Naive B cell (primary cell): ENCODE data around the gene PWP2. TPM values are rescaled to one million over a fixed set of nuclear protein-coding genes. Genes with fewer than 3 reads are reported as not detected.
"Not testable (repeated sequence)": the region's sequence is repeated elsewhere in the genome, so short reads cannot be mapped to it uniquely, and the experiment has no call there.

Experiments used
- ATAC-seq, 2 donors: fragments of 150-1000 bp; cut with Tn5 transposase; 2 replicates each; pipeline ENCODE4 v1.10.0; 2021; ENCODE audit warnings: low read depth in 2 of 2, mild to moderate bottlenecking in 2 of 2, moderate library complexity in 2 of 2
- DNase-seq: peaks from one replicate; pipeline ENCODE4 v3.0.0; 2022
- H3K27ac Mint-ChIP-seq, 6 donors: one replicate each; pipeline ENCODE4 v1.8.0; 2020 to 2022; ENCODE audit warnings: mild to moderate bottlenecking in 6 of 6, mixed read lengths in 6 of 6, moderate library complexity in 5 of 6, inconsistent platforms in 2 of 6
- H3K27me3 Mint-ChIP-seq, 3 donors: one replicate each; pipeline ENCODE4 v1.8.0; 2021 to 2022; ENCODE audit warnings: mixed read lengths in 3 of 3, mild to moderate bottlenecking in 1 of 3
- H3K36me3 Mint-ChIP-seq, 2 donors: one replicate each; pipeline ENCODE4 v1.8.0; 2020 to 2022; ENCODE audit warnings: mixed read lengths in 2 of 2, inconsistent platforms in 1 of 2, mild to moderate bottlenecking in 1 of 2
- H3K4me1 Mint-ChIP-seq, 3 donors: one replicate each; pipeline ENCODE4 v1.8.0; 2020 to 2022; ENCODE audit warnings: mixed read lengths in 3 of 3, inconsistent platforms in 1 of 3, mild to moderate bottlenecking in 1 of 3, moderate library complexity in 1 of 3
- H3K4me3 Mint-ChIP-seq, 8 donors: one replicate each; pipeline ENCODE4 v1.8.0; 2020 to 2022; ENCODE audit warnings: mild to moderate bottlenecking in 8 of 8, mixed read lengths in 8 of 8, moderate library complexity in 8 of 8, inconsistent platforms in 2 of 8
- H3K9me3 Mint-ChIP-seq, 7 donors: one replicate each; pipeline ENCODE4 v1.8.0; 2020 to 2022; ENCODE audit warnings: mixed read lengths in 7 of 7, mild to moderate bottlenecking in 5 of 7, inconsistent platforms in 2 of 7, moderate library complexity in 1 of 7
- polyA plus RNA-seq, 6 donors: library from polyadenylated mRNA; unstranded; fragments of 300-500 nt; fragmentation: Illumina TruSeq; gene quantifications; one replicate each; pipeline ENCODE4 v1.2.3, GENCODE V29; 2021; ENCODE audit warnings: low read depth in 6 of 6

Gene PWP2
- polyA plus RNA-seq = 10 to 100 TPM in 1 of 6 donors, 1 to 10 TPM in 5; 1.3 to 10.7 (median 4.3) TPM

- H3K36me3 Mint-ChIP-seq, H3K27me3 Mint-ChIP-seq, H3K9me3 Mint-ChIP-seq, H3K4me1 Mint-ChIP-seq: not testable (repeated sequence)
- Mint-ChIP-seq H3K4me3 (peak within 1 kb of the TSS in 5 of 8 donors; percentile 37 to 85 (median 53)), H3K27ac (peak within 1 kb of the TSS in 1 of 6 donors; percentile 72)
- DNase-seq (peak; percentile 60), ATAC-seq (peak; percentile 96)
Observed at GRCh38 chr21:44107026-44107501, at the start of gene PWP2. Gene PWP2, plus strand, starts transcription at chr21:44107399. Its CDS starts 18 bp downstream, at chr21:44107417.

DNA sequence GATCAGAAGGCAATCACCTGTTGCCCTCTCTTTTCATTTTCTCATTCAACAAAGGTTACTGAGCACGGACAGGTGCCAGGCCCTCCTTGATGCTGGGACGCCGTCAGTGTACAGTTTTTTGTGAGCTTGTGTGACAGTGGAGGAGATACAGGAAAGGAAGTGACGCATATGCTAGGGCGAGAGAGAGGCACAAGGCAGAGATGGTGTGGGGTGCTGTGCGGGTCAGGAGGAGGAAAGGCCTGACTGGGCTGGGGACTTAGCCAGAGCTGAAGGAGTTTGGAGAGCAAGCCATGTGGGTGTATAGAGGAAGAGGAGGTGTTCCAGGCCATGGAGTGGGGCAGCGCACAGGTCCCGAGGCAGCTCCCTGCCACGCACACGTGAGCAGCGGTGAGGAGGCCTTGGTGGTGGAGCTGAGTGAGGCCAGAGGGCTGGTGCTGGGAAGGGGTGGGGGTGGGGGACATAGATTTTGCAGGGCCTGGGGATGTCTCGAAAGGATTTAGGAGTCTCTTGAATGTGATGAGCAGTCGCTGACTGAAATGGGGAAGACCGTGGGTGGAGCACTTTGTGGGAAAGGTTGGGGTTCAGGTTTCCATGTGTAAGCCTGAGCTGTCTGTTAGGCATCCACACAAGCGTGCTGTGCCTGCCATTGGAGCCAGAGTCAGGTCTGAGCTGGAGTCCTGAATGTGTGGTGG, 49.1 kb upstream of the PWP2 start:
- H3K36me3 Mint-ChIP-seq = peaks cover 13 to 21% of the 10 kb centered on the region in 2 donors
- DNase-seq (no peak), ATAC-seq (no peak)
- peak overlapping the region in 1 of 8 donors; percentile 45 for H3K4me3 Mint-ChIP-seq
- H3K27ac Mint-ChIP-seq = peak overlapping the region in 3 of 6 donors; percentile 21 to 44 (median 40)
- no peaks in the 10 kb centered on the region for H3K27me3 Mint-ChIP-seq
- no peaks in the 10 kb centered on the region for H3K9me3 Mint-ChIP-seq
- peaks cover 2 to 6% (median 4%) of the 10 kb centered on the region in 3 donors for H3K4me1 Mint-ChIP-seq

DNA sequence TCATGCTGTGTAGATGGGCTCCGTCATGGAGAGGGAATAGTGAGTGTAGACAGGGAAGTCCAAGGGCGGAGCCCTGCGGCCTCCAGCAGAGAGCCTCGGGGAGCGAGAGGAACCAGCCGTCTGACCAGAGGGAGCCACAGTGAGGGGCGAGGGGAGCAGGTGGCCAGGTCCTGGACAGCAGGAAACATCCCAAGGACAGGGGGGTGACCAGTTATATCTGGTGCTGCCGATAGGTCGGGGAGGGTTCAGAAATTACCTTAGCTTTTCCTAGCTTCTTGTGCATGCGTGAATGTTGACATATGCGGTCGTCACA, 48.6 kb upstream of the PWP2 start:
- peaks cover 2 to 6% (median 4%) of the 10 kb centered on the region in 3 donors for H3K4me1 Mint-ChIP-seq
- DNase-seq = no peak
- no peaks in the 10 kb centered on the region for H3K27me3 Mint-ChIP-seq
- no peak for ATAC-seq
- no peaks in the 10 kb centered on the region for H3K9me3 Mint-ChIP-seq
- peak overlapping the region in 2 of 6 donors; percentile 21 to 44 for H3K27ac Mint-ChIP-seq
- peak overlapping the region in 1 of 8 donors; percentile 45 for H3K4me3 Mint-ChIP-seq
- peaks cover 13 to 22% of the 10 kb centered on the region in 2 donors for H3K36me3 Mint-ChIP-seq

- no peak for ATAC-seq
- H3K36me3 Mint-ChIP-seq = peaks cover 13 to 26% of the 10 kb centered on the region in 2 donors
- H3K4me1 Mint-ChIP-seq = peaks cover 2 to 6% (median 4%) of the 10 kb centered on the region in 3 donors
- DNase-seq = no peak
- H3K9me3 Mint-ChIP-seq = no peaks in the 10 kb centered on the region
- no peak overlapping the region for H3K4me3 Mint-ChIP-seq
- H3K27me3 Mint-ChIP-seq = no peaks in the 10 kb centered on the region
- H3K27ac Mint-ChIP-seq = peak overlapping the region in 1 of 6 donors; percentile 69
Observed at GRCh38 chr21:44058981-44059380, 48.2 kb upstream of the PWP2 start.

GRCh38 chr21:44059710-44060109, 47.5 kb upstream of the PWP2 start:
- peaks cover 13 to 29% of the 10 kb centered on the region in 2 donors for H3K36me3 Mint-ChIP-seq
- H3K4me3 Mint-ChIP-seq = no peak overlapping the region
- DNase-seq (no peak), ATAC-seq (no peak)
- H3K27ac Mint-ChIP-seq = no peak overlapping the region
- no peaks in the 10 kb centered on the region for H3K9me3 Mint-ChIP-seq
- no peaks in the 10 kb centered on the region for H3K27me3 Mint-ChIP-seq
- peaks cover 1 to 3% (median 2%) of the 10 kb centered on the region in 3 donors for H3K4me1 Mint-ChIP-seq

DNA sequence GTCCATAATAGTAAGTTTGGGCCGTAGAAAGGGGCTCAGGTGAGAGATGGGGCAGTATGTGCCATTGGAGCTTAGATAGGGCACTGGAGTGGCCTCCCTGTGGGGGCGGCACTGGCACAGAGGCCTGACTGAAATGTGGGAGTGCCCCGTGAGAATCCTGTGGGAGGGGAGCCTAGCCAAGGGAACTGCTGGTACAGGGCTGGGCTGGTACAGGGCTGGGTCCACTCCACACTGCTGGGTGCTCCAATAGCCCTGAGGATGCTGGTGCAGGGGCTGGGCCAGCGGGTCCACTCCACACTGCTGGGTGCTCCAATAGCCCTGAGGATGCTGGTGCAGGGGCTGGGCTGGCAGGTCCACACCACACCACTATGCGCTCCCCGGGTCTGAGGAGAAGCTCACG, 44.8 kb upstream of the PWP2 start:
- Mint-ChIP-seq H3K27me3 (no peaks in the 10 kb centered on the region), H3K36me3 (peaks cover 20 to 25% of the 10 kb centered on the region in 2 donors)

DNA sequence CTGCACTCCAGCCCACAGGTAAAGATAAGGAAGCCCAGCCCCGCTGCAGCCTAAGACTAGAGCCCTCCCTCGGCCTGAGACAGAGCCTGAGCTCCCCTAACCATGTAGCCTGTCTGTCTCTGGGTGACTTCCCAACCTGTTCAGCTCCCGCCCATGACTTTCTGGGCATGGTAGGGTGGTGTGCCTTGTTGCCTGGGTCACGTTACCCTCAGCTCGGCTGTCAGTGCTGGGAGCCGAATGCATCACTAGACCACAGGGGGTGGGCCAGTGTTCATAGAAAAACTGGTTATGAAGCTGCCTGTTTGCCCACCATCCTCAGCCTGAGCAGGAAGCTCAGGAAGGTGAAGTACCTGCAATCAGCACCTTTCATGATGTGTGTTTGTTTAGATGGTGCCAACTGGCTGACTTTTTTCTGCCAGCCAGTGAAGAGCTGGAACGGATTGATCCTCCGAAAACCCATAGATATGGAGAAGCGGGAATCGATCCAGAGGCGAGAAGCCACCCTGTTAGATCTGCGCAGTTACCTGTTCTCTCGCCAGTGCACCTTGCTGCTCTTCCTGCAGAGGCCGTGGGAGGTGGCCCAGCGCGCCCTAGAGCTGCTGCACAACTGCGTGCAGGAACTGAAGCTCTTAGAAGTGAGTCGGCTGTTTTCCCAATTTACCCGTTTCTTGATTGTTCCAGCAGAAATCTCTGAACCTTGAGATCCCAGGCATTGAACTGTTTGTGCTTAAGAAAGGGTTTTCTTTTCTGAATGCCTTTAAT, 43.9 kb upstream of the PWP2 start:
- H3K27me3 Mint-ChIP-seq = no peaks in the 10 kb centered on the region
- H3K9me3 Mint-ChIP-seq = no peaks in the 10 kb centered on the region
- H3K36me3 Mint-ChIP-seq = peaks cover 13 to 24% of the 10 kb centered on the region in 2 donors
- H3K4me1 Mint-ChIP-seq = peaks cover 4 to 21% (median 16%) of the 10 kb centered on the region in 3 donors
- peak overlapping the region in 3 of 6 donors; percentile 59 to 81 (median 79) for H3K27ac Mint-ChIP-seq
- H3K4me3 Mint-ChIP-seq = no peak overlapping the region
- DNase-seq (no peak), ATAC-seq (no peak)

More for the DNA sequence above, 44.8 kb upstream of the PWP2 start:
- Mint-ChIP-seq H3K4me3 (no peak overlapping the region), H3K4me1 (peaks cover 0 to 16% (median 16%) of the 10 kb centered on the region in 3 donors), H3K9me3 (no peaks in the 10 kb centered on the region), H3K27ac (no peak overlapping the region)
- DNase-seq (no peak), ATAC-seq (no peak)

DNA sequence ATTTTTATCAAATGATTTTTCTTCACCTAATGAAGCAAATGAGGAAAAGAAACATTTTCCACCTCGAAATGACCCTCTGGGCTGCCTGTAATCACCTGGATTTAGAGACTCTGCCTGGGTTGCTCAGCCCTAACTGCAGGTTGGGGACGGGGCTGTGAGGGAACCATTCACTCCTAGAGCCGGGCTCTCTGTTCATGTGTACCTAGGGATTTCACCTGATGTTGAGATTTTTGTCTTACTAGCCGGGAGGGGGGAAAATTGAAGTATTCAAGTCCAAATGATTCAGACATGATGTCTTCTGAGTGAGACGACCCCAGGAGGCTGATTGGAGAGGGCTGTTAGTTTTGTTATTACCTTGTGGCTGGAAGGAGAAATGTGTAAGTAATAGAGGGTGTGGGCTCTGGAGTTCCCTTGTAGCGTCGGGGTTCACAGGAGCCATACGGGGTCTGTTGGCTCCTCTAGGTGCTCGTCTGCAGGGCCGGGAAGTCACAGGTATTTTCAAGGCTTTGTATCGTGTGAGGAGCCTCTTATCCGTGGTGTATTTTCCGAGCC, 42.3 kb upstream of the PWP2 start:
- Mint-ChIP-seq H3K4me1 (peaks cover 13 to 22% (median 16%) of the 10 kb centered on the region in 3 donors), H3K4me3 (no peak overlapping the region), H3K27me3 (no peaks in the 10 kb centered on the region), H3K36me3 (peaks cover 8 to 9% of the 10 kb centered on the region in 2 donors), H3K27ac (peak overlapping the region in 5 of 6 donors; percentile 54 to 90 (median 84)), H3K9me3 (no peaks in the 10 kb centered on the region)
- no peak for DNase-seq
- no peak for ATAC-seq

DNA sequence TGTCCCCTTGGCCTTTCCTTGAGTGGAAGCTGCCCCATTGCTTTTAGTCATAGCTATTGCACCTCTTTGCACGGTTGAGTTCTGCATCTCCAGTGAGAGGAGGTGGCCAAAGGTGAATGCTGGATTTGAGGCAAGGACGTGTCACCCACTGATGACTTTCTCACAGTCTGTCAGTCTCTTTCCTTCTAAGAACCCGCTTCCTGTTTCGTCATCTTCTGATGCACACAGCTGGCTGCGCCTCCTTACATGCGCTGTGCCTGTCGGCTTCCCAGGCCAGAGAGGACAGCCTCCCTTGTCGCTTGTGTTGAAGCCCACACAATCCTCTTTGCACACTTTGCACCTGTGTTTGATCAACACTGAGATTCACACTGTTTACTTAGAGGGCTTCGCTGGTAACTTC, 41.8 kb upstream of the PWP2 start:
- Mint-ChIP-seq H3K4me1 (peaks cover 13 to 22% (median 16%) of the 10 kb centered on the region in 3 donors), H3K36me3 (peaks cover 8% of the 10 kb centered on the region in 2 donors), H3K9me3 (no peaks in the 10 kb centered on the region)

DNA sequence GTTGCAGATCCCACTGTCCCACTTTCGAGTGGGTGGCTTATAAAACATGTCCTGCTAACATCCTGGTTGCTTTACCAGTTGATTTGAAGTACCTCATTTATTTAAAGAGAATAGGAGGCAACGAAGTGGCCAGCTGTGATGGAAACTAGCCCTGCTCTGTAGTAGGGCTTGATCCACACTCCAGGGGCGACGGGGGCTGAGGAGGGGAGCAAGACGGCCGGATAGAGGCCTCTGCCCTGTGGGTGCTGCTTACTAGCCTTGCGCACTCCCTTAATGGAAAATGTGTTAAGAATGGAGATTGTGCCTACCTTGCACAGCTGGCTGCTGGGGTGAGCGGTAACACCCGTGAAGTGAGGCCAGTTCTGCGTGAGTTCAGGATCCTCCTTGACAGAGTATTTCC, 41.1 kb upstream of the PWP2 start:
- peaks cover 8 to 9% of the 10 kb centered on the region in 2 donors for H3K36me3 Mint-ChIP-seq
- no peak overlapping the region for H3K4me3 Mint-ChIP-seq
- peaks cover 13 to 22% (median 16%) of the 10 kb centered on the region in 3 donors for H3K4me1 Mint-ChIP-seq
- ATAC-seq (no peak), DNase-seq (no peak)
- H3K9me3 Mint-ChIP-seq = no peaks in the 10 kb centered on the region
- peak overlapping the region in 5 of 6 donors; percentile 65 to 89 (median 83) for H3K27ac Mint-ChIP-seq
- no peaks in the 10 kb centered on the region for H3K27me3 Mint-ChIP-seq

More for the DNA sequence above, 41.8 kb upstream of the PWP2 start:
- Mint-ChIP-seq H3K4me3 (no peak overlapping the region), H3K27me3 (no peaks in the 10 kb centered on the region), H3K27ac (peak overlapping the region; percentile 58 to 90 (median 84))
- DNase-seq = peak; percentile 24
- peak; percentile 92 to 94 for ATAC-seq

GRCh38 chr21:44067011-44067839, 40.0 kb upstream of the PWP2 start:
- Mint-ChIP-seq H3K36me3 (peaks cover 8 to 12% of the 10 kb centered on the region in 2 donors), H3K27me3 (no peaks in the 10 kb centered on the region), H3K4me3 (no peak overlapping the region), H3K9me3 (no peaks in the 10 kb centered on the region), H3K27ac (peak overlapping the region in 5 of 6 donors; percentile 26 to 91 (median 58)), H3K4me1 (peaks cover 13 to 22% (median 16%) of the 10 kb centered on the region in 3 donors)
- DNase-seq (no peak), ATAC-seq (no peak)

GRCh38 chr21:44070391-44070790, 36.8 kb upstream of the PWP2 start:
- Mint-ChIP-seq H3K9me3 (no peaks in the 10 kb centered on the region), H3K27ac (peak overlapping the region in 1 of 6 donors; percentile 23), H3K4me1 (peaks cover 17 to 24% (median 20%) of the 10 kb centered on the region in 3 donors), H3K36me3 (peaks cover 11 to 16% of the 10 kb centered on the region in 2 donors), H3K27me3 (no peaks in the 10 kb centered on the region), H3K4me3 (no peak overlapping the region)
- no peak for DNase-seq
- no peak for ATAC-seq
